SK-N-SH (cell line): ENCODE measurements around the gene DGKE. TPM values are rescaled to one million over a fixed set of nuclear protein-coding genes. Genes with fewer than 3 reads are reported as not detected.
A peak's percentile ranks its signal among the peaks of the same experiment; 100 is the strongest.

ENCODE experiments used
- EP300 ChIP-seq, 2 experiments: IDR thresholded peaks; 2 replicates each; pipeline versions ENCODE4 v1.4.0 to v1.6.1; 2012; ENCODE audit warnings: borderline replicate concordance in 1 of 2, low read depth in 1 of 2, low read length in 1 of 2
- EZH2phosphoT487 ChIP-seq: fragments of 200-600 bp; sonication (generic); IDR thresholded peaks from 2 replicates; pipeline ENCODE4 v1.6.1; 2017; ENCODE audit warnings: low read depth, mixed run types, mild to moderate bottlenecking, antibody characterized with exemption, moderate library complexity, borderline replicate concordance
- FOSL2 ChIP-seq: IDR thresholded peaks from 2 replicates; pipeline ENCODE4 v1.4.0; 2012; ENCODE audit warnings: low read depth, mild to moderate bottlenecking, moderate library complexity, borderline replicate concordance
- FOXJ3 ChIP-seq: sonication (generic); formaldehyde crosslinking; IDR thresholded peaks from 2 replicates; pipeline ENCODE4 v1.5.1; 2020; ENCODE audit warnings: mild to moderate bottlenecking, missing genetic modification reagents
- GABPA ChIP-seq: IDR thresholded peaks from 2 replicates; pipeline ENCODE4 v1.4.0; 2012; ENCODE audit warnings: low read depth, mild to moderate bottlenecking
- GATA2 ChIP-seq: sonication (generic); formaldehyde crosslinking; IDR thresholded peaks from 2 replicates; pipeline ENCODE4 v1.5.0; 2020; ENCODE audit warnings: mild to moderate bottlenecking, missing genetic modification reagents
- JUND ChIP-seq: IDR thresholded peaks from 2 replicates; pipeline ENCODE4 v1.4.0; 2012
- MEF2A ChIP-seq: IDR thresholded peaks from 2 replicates; pipeline ENCODE4 v1.4.0; 2012; ENCODE audit warnings: low read depth, borderline replicate concordance
- NFIC ChIP-seq: IDR thresholded peaks from 2 replicates; pipeline ENCODE4 v1.4.0; 2012; ENCODE audit warnings: borderline replicate concordance
- NRF1 ChIP-seq: IDR thresholded peaks from 2 replicates; pipeline ENCODE4 v1.6.1; 2012; ENCODE audit warnings: low read depth, mild to moderate bottlenecking, low read length
- RAD21 ChIP-seq: IDR thresholded peaks from 2 replicates; pipeline ENCODE4 v1.6.1; 2012; ENCODE audit warnings: mild to moderate bottlenecking, low read length
- RXRA ChIP-seq: IDR thresholded peaks from 2 replicates; pipeline ENCODE4 v1.4.0; 2012; ENCODE audit warnings: low read depth, mild to moderate bottlenecking, borderline replicate concordance
- SMC3 ChIP-seq: IDR thresholded peaks from 2 replicates; pipeline ENCODE4 v1.6.1; 2012; ENCODE audit warnings: low read depth, low read length, improper control_type of control experiment
- TAF1 ChIP-seq: IDR thresholded peaks from 2 replicates; pipeline ENCODE4 v1.6.1; 2012; ENCODE audit warnings: low read depth, mild to moderate bottlenecking, low read length, moderate library complexity, borderline replicate concordance
- TCF12 ChIP-seq: IDR thresholded peaks from 2 replicates; pipeline ENCODE4 v1.4.0; 2012
- TEAD4 ChIP-seq: IDR thresholded peaks from 2 replicates; pipeline ENCODE4 v1.4.0; 2012; ENCODE audit warnings: mild to moderate bottlenecking, borderline replicate concordance; ENCODE audit not compliant: insufficient read depth
- YY1 ChIP-seq: IDR thresholded peaks from 2 replicates; pipeline ENCODE4 v1.4.0; 2012; ENCODE audit warnings: low read depth, mild to moderate bottlenecking
- ZBTB33 ChIP-seq: IDR thresholded peaks from 2 replicates; pipeline ENCODE4 v1.4.0; 2012; ENCODE audit warnings: low read depth, borderline replicate concordance
- polyA plus RNA-seq, 3 experiments: library from polyadenylated mRNA; depleted of rRNA; stranded (reverse); fragments of >200 nt; gene quantifications; 2 replicates each; pipeline ENCODE4 v1.2.3, GENCODE V29; 2012
- TF ChIP-seq, protein P1 (sequence below): fragments of 150-350 bp; IDR thresholded peaks from 2 replicates; pipeline ENCODE4 v1.6.1; 2017; ENCODE audit warnings: antibody characterized with exemption, low read length, low read depth, borderline replicate concordance
- TF ChIP-seq, protein P2 (sequence below): fragments of 150-350 bp; IDR thresholded peaks from 2 replicates; pipeline ENCODE4 v1.6.1; 2016; ENCODE audit warnings: mild to moderate bottlenecking, low read depth, low read length
- TF ChIP-seq, protein P3 (sequence below): IDR thresholded peaks from 2 replicates; pipeline ENCODE4 v1.4.0; 2012; ENCODE audit warnings: low read depth
- TF ChIP-seq, protein P4 (sequence below): fragments of 200-600 bp; sonication (generic); IDR thresholded peaks from 2 replicates; pipeline ENCODE4 v1.6.1; 2017; ENCODE audit warnings: antibody characterized with exemption, mild to moderate bottlenecking, moderate library complexity

Gene DGKE
- polyA plus RNA-seq, 1 of the 3 experiments (the other 2 are of a cell fraction): 2.4 TPM

- TF ChIP-seq, protein P1, sequence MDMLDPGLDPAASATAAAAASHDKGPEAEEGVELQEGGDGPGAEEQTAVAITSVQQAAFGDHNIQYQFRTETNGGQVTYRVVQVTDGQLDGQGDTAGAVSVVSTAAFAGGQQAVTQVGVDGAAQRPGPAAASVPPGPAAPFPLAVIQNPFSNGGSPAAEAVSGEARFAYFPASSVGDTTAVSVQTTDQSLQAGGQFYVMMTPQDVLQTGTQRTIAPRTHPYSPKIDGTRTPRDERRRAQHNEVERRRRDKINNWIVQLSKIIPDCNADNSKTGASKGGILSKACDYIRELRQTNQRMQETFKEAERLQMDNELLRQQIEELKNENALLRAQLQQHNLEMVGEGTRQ: peak; percentile 81
- peak; percentile 38; the same call in 1 of the 2 replicates for TF ChIP-seq MEF2A
- TF ChIP-seq FOSL2: no peak; the same call in 1 of the 2 replicates
- TF ChIP-seq EZH2phosphoT487: no peak
- peak; percentile 95 for TF ChIP-seq TAF1
- TF ChIP-seq TEAD4: 0 out of 2 replicates have a peak, but pooled peaks have one; percentile 2
- no peak for TF ChIP-seq SMC3
- TF ChIP-seq NRF1: no peak
- TF ChIP-seq, protein P2, sequence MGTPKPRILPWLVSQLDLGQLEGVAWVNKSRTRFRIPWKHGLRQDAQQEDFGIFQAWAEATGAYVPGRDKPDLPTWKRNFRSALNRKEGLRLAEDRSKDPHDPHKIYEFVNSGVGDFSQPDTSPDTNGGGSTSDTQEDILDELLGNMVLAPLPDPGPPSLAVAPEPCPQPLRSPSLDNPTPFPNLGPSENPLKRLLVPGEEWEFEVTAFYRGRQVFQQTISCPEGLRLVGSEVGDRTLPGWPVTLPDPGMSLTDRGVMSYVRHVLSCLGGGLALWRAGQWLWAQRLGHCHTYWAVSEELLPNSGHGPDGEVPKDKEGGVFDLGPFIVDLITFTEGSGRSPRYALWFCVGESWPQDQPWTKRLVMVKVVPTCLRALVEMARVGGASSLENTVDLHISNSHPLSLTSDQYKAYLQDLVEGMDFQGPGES: no peak
- TF ChIP-seq, protein P3, sequence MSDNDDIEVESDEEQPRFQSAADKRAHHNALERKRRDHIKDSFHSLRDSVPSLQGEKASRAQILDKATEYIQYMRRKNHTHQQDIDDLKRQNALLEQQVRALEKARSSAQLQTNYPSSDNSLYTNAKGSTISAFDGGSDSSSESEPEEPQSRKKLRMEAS: peak; percentile 89
- peak; percentile 92 for TF ChIP-seq ZBTB33
- no peak for TF ChIP-seq FOXJ3 (CRISPR knock-in tag)
- TF ChIP-seq EP300 (IDR thresholded peaks at IDR 0.05; ENCODE audit: borderline replicate concordance in 1 of 2, low read depth in 1 of 2, low read length in 1 of 2): peak in 1 of 2 experiments; percentile 42; a peak in 1 of 4 replicates
- TF ChIP-seq GABPA: peak; percentile 52
- TF ChIP-seq RXRA: no peak
- TF ChIP-seq YY1: peak; percentile 49; the same call in 1 of the 2 replicates
- TF ChIP-seq, protein P4, sequence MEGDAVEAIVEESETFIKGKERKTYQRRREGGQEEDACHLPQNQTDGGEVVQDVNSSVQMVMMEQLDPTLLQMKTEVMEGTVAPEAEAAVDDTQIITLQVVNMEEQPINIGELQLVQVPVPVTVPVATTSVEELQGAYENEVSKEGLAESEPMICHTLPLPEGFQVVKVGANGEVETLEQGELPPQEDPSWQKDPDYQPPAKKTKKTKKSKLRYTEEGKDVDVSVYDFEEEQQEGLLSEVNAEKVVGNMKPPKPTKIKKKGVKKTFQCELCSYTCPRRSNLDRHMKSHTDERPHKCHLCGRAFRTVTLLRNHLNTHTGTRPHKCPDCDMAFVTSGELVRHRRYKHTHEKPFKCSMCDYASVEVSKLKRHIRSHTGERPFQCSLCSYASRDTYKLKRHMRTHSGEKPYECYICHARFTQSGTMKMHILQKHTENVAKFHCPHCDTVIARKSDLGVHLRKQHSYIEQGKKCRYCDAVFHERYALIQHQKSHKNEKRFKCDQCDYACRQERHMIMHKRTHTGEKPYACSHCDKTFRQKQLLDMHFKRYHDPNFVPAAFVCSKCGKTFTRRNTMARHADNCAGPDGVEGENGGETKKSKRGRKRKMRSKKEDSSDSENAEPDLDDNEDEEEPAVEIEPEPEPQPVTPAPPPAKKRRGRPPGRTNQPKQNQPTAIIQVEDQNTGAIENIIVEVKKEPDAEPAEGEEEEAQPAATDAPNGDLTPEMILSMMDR: no peak
- no peak for TF ChIP-seq GATA2 (CRISPR knock-in tag)
- TF ChIP-seq RAD21: no peak
- no peak for TF ChIP-seq NFIC
- TF ChIP-seq JUND: no peak
- no peak for TF ChIP-seq TCF12
These were observed 80.1 kb downstream of the DGKE start, which contains the start of gene TRIM25 (continued) for GRCh38 chr17:56913867-56914580.
